Fibroblast of skin of left biceps (primary cell): ENCODE results near the gene ADAD1.
"Not testable (repeated sequence)": the region's sequence is repeated elsewhere in the genome, so short reads cannot be mapped to it uniquely, and the experiment has no call there.

Experiments used
- DNase-seq, 2 experiments: peaks; one replicate each; pipeline ENCODE4 v3.0.0-alpha.2; 2013; ENCODE audit warnings: low read depth in 2 of 2

The ADAD1 gene

DNA sequence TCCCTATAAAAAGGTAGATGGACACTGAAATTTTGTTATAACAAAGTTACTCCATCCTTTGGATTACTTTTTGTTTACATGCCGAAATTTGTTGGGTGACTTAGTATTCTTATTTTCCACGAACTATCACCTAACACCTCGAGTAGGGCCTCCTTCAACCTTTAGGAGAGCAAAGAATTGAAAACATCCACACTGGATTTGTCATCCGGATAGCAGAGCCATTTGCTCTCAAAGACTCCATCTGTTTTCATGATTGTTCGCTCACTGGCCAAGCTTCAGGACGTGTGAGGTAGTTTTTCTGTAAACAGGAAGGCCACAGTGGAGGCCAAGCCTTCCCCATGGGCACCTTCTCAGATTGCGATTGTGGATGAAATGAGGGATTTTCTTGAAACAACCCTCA is at the start of gene ADAD1:
ADAD1 (plus strand) TSS at position 301 of the 400 bp plus-strand sequence. CDS start 1,059 bp downstream, outside the sequence.
- no peak for DNase-seq

DNA sequence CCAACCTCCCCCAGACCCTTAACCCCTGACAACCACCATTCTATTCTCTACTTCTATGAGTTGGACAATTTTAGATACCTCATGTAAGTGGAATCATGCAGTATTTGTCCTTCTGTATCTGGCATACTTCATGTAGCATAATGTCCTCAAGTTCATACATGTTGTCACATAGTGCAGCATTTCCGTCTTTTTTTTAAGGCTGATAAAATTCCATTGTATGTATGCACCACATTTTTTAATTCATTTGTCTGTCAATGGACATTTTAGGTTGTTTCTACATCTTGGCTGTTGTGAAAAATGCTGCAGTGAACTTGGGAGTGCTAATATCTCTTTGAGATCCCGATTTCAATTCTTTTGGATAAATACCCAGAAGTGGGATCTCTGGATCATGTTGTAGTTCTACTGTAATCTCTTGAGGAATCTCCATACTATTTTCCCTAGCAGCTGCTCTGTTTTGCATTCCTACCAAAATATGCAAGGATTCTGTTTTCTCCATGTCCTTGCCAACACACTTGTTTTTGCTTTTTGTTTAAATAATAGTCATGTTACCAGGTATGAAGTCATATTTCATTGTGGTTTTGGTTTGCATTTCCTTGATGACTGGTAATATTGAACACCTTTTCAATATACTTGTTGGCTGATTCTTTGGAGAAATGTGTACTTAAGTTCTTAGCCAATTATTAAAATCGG is 48.8 kb upstream of the ADAD1 start:
- DNase-seq: peak in 1 of 2 experiments; percentile 26

DNA sequence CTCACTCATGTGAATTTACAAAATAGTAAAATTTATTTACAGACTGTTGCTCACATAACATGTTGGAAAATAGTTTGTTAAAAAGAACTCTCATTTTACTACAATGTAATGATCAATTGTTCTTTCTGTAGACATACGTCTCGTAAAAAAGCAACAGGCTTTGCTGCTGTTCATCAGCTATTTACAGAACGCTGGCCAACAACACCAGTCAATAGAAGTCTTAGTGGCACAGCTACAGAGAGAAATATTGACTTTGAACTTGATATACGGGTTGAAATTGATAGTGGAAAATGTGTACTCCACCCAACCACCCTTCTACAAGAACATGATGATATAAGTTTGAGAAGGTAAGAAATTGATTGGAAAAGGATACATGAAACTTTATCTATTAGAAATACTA is 47.6 kb upstream of the ADAD1 start:
- DNase-seq: no peak

DNA sequence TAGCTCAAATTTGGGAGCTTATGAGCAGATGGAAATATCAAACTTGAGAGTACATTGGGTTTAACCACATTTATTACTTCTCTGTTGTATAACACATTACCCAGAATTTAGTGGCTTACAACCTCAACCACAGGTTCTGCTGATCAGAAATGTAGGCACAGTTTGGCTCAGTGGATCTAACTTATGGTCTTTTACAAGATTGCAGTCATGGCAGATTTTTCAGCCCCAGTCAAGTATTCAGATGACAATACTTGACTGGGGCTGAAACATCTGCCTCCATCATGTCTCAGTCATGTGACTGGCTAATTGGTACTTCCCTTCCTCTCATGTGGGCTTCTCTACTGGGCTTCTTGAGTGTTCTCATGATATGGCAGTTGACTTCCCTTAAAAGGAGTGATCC is 44.0 kb upstream of the ADAD1 start:
- no peak for DNase-seq

DNA sequence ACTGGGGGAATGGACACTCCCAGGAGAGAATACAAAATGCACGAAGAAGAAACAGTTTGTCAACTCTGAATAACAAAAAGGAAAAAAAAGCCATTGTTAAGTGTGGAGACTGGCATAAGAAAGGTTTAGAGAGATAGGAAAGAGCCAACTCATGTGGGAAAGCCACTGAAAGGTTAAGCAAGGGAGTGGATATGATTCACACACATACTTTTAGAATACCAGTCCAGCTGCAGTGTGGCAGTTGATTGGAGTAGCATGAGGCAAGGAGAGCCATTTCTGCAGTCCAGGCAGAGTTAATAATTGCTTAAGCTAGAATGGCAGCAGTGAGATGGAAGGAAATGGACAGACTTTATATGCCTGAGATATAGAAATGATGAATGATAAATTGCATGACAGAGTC is 36.9 kb upstream of the ADAD1 start:
- DNase-seq: no peak

DNA sequence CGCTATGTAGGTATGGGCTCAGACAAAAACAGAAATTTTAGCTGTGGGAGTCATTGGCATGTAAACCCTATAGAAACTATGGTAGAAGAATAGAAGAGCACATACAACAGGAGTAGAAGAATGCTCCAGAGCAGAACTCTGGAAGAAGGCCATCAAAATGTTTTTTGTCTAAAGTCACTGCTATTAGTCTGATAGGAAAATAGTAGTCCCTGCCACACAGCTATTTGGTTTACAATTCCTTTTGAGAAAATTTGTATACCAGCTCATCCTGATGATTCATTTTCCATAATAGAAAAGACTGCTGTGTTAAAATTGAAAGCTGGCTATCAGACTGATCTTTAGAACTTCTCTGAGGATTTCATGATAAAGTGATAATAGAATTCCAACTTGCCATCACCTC is 32.8 kb upstream of the ADAD1 start:
- DNase-seq: no peak

DNA sequence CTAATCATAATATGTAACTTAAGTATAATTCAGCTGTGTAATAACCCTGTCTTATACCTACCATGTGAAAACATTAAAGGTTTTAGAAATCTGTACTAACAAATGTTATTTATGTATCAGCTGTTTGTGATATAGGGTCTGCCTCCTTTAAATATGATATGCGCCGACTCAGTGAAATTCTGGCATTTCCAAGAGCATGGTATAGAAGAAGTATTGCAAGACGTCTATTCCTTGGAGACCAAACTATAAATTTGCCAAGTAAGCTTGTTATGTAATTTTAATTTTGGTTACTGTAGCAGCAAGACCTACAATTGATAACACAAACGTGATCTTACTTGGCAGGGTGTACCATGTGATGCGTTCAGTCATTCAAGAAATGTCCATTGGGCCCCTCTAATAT is 32.3 kb upstream of the ADAD1 start:
- no peak for DNase-seq

DNA sequence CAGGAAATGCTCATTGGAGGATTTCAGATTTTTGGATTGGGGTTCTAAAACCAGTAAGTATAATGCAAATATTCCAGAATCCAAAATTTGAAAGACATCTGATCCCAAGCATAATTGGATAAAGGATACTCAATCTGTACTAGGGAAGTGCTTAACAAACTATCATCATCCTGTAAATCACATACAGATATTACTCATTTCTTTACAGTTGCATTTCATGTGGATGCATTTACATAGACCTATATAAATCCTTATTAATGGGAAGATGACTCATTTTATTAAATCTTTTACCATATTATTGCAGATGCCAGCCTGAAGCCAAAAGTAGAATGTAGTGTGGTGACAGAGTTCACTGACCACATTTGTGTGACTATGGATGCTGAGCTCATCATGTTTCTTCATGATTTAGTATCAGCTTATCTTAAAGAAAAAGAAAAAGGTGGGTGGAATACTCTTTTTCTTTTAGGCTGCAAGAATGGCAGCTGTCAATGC is 22.4 kb upstream of the ADAD1 start:
- no peak for DNase-seq

DNA sequence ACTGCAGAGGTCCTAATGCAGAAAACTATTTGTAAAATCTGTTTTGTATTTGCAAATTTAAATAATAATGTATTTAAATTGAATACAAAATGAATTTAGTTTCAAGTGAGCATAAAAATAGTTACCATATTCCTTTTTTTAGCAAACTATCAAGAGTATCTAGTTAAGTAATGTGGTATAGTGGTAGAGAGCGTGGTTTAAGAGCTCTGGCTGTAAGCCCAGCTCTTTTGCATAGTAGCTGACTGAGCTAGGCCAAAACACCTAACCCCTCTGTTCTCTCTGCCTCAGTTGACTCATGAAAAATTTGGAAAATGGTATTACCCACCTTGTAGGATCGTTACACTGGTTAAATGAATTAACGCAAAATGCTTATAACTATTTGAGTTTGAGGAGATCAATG is 18.1 kb upstream of the ADAD1 start:
- no peak for DNase-seq

DNA sequence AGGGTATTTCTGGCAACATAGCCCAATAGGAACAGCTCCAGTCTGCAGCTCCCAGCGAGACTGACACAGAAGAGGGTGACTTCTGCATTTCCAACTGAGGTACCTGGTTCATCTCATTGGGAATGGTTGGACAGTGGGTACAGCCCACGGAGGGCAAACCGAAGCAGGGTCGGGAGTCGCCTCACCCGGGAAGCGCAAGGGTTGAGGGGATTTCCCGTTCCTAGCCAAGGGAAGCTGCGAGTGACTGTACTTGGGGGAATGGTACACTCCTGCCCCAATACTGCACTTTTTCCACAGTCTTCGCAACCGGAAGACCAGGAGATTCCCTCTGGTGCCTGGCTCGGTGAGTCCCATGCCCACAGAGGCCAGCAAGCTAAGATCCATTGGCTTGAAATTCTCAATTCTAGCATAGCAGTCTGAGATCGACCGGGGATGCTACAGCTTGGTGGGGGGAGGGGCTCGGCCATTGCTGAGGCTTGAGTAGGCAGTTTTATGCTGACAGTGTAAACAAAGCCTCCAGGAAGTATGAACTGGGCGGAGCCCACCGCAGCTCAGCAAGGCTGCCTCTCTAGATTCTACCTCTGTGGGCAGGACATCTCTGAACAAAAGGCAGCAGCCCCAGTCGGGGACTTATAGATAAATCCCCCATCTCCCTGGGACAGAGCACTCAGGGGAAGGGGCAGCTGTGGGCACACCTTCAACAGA is 14.0 kb upstream of the ADAD1 start:
- no peak for DNase-seq

DNA sequence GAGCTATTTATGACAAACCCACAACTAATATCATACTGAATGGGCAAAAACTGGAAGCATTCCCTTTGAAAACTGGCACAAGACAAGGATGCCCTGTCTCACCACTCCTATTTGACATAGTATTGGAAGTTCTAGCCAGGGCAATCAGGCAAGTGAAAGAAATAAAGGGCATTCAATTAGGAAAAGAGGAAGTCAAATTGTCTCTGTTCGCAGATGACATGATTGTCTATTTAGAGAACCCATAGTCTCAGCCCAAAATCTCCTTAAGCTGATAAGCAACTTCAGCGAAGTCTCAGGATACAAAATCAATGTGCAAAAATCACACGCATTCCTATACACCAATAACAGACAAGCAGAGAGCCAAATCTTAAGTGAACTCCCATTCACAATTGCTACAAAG is 10.0 kb upstream of the ADAD1 start:
- not testable (repeated sequence) for DNase-seq

DNA sequence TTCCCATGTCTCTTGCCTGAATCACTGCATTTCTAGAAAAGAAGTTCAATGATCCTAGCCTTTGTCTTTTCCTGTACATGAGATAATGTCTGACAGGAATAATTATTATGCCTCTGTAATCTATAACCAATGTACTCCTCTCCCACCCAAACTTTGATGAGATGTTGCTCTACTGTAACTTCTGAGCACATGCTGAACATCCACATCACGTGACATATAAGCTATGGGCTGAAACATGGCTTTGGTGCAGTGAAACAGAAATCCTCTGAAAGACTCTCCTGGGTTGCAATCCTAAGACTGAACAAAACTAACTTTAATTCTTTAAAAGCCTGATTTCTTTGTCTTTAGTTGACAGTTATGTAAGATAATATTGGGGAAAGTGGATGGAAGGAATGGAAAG is 1.5 kb upstream of the ADAD1 start:
- no peak for DNase-seq

DNA sequence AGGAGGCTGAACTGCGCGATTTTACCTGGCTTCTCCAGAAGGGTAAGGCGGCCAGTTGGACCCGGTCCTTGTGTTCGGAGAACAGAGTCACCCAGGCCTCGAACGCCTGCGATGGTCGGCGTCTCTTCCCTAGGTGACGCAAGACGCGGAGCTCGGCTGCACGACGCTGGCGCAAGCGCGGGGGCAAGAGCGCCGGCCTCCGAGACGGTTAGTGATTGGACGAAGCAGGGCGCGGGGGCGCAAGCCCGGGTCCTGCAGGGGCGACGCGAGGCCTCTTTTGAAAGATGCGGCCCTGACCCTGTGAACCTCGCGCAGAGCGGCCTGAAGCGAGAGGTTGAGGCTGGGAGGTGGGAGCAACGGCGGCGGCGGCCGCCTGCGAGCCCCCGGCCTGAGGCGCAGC is 428 bp downstream of the ADAD1 start:
- no peak for DNase-seq

DNA sequence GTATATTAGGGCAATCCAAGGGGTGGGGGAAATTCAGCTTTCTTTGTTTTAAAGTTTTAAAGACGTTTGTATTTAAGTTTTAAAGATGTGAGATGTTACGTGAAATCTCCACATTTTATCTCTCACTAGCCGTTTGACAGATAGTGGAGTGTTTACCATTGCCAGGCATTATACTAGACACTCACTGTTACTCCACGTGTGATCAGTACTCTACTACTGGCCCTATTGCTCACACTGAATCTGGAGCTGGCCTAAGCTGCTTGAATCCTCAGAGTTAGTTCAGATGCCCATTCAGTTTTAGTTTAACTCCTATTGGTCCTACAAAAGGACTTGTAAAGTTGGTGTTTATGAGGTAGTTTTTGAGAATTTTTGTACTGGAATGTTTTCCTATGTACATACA is 4.5 kb downstream of the ADAD1 start:
- DNase-seq: no peak

DNA sequence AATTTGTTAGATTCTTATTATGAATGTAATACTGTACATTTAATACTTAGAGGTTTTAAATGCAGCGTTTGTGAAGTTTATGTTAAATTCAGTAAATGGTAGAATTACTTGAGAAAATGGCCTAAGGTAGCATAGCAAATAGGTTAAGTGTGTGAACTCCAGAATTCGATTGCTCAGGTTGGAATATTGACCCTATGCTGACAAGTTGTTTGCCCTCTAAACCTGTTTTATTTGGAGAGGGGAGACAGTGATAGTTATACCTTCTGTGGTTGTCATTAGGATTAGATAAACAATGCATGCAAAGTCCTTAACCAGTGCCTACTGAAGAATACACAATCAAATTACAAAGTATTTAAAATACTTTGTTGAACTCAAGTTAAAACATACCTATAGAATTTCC is 5.4 kb downstream of the ADAD1 start:
- DNase-seq: no peak

DNA sequence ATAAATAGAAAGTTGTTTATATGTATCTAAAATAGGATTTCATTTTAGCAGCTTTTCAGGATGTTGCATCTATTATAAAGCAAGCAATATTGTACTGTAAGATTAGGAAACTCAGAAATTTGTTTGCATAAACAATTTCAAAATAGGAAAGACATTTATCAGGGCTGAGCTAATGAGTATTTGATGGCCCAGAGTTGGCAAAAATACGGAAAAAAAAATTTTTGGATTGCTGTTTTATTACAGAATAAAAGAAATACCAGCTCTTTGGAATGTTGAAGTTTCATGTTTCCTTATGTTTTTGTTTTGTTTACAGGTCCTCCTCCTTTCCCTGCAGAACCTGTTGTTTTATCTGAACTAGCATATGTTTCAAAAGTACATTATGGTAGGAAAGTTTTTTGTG is 14.5 kb downstream of the ADAD1 start:
- no peak for DNase-seq

DNA sequence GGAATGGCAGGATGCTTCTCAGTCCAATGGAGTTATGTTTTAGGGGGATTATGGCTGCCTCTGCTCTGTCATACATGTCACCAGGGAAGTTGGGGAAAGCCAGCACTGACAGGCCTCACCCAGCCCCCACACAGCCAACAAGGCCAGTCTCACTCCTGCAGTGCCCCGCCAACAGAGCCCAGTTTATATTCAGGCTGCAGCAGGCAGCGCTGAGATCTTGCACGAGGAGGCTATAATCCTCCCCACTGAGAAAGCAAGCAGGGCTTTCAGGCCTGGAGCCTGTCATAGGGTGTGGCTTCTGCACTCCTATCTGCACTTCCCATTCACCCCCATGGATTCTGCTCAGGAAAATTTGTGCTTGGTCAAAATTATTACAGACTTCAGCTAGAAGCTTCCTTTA is 25.1 kb downstream of the ADAD1 start:
- DNase-seq: no peak

DNA sequence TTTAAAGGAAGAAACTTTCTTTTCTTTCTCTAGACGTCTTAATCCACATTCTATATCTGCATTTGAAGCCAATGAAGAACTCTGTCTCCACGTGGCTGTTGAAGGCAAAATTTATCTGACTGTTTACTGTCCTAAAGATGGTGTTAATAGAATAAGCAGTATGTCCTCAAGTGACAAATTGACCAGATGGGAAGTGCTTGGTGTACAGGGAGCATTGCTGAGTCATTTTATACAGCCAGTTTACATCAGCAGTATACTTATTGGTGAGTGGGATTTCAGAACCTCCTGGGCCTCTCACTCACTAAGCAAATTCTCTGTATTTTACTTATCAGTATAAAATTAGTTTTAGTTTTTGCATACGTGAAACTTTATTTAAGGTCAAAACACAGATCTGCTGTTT is 33.7 kb downstream of the ADAD1 start:
- DNase-seq: no peak

DNA sequence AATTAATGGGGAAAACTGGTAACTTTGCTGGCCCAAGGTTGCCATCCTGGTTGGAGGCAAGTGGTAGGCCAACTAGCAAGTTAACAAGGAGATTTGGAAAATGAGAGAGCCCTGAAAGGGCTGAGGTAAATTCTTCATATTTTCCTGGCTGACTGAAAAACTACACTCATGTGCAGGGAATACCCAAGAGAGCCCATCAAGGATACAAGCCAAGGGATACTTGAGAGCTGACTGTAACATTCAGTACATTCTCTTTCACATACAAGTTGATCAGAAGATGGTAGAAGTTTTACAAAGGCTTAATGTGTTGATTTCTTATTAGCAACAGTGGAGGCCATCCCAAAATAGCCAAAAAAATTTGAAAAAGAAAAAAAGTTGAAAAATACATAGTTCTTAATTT is 44.4 kb downstream of the ADAD1 start:
- DNase-seq: peak; percentile 2 to 17

DNA sequence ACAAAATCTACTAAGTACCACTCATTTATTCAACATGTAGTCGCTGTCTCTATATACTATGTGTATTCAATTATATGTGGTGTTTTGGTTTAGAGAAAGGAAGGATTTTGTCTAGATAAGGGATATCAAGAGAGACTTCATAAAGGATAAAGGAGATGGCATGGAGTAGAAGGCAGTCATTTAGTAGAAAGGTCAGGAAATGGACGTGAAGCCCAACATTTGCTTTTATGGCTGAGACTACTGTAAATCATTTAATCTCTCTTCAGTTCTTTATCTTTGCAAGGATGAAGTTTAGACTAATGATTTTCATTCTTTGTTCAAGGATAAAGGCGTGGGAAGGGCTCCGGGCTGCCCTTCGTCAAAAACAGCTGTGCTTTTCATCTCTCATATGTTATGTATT is 52.5 kb downstream of the ADAD1 start:
- DNase-seq: no peak

DNA sequence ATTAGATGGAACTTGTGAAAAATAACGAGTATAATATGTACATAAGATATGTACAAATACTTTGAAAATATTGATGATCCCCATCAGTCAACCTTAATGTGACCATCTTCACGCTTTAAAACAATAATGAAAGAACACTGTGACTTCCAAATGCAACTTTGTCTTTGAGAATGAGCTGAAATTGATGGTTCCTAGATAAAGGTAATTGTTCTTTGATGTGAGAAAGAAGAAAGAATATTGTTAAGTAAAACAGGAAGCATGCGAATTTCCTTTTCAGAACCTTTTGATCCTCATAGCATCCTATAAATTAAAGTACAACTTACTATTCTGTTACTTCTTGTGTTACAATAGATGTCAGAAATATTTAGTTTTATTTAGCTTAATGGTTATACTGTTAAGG is 55.5 kb downstream of the ADAD1 start:
- no peak for DNase-seq

DNA sequence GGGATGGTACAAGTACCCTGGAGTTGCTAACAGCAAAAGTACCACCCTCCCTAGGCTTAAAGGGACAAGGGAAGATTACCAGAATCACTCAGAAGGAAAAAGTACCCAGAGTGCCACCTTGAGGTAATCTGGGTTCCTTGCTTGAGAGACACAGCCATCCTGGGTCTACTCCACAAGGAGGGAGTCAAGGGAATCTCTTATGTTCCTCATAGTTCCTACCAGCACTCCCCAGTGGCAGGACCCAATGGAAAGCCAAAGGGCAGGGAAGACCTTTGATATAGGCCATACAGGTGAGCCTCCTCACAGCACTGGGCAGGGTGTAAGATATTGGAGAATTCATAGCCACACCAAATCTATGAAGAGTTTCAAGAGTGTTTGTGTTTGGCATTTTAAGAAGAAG is 72.0 kb downstream of the ADAD1 start:
- DNase-seq: no peak

DNA sequence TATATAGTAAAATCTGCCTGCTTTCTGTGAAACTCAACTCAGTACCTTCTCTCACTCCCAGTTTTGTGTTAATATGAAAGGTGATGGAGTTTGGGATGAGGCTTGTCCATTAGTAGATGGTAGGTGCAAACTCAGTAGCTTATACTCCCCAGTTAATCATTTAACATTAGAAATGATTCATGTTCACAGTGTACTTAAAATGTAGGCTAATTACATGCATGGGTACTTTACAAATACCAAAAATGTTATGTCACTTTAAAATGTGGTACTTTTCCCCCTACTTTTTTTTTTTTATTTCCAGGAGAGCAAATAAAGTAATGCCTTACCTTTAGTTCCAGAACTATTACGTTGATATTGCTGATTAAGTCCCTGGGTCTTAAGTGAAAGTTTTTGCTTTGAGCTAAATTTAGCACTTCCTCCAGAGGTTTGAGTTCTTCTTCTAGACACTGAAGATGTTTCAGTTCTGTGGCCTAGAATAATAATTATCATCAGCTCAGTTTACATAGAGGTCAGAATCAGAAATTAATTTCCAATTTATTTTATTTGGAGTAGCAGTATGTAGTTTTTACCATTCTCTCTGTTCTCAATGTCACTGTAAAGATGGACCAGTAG is 74.7 kb downstream of the ADAD1 start:
- no peak for DNase-seq
